Cardiac muscle cell (in vitro differentiated cells and primary cell): Measurements from ENCODE around the gene ACSS2. TPM values are rescaled to one million over a fixed set of nuclear protein-coding genes. Genes with fewer than 3 reads are reported as not detected.
"Not testable (repeated sequence)": the region's sequence is repeated elsewhere in the genome, so short reads cannot be mapped to it uniquely, and the experiment has no call there.

Experiments
- DNase-seq, 2 donors: peaks; one replicate each; pipeline versions ENCODE4 v3.0.0 to v3.0.0-alpha.2; 2010 to 2017; ENCODE audit warnings: low read depth in 1 of 2, low spot score in 1 of 2
- H3K27ac ChIP-seq: fragments of 200-600 bp; sonication (generic); 2 replicates; pipeline ENCODE4 v1.5.1; 2016
- H3K27me3 ChIP-seq: fragments of 200-600 bp; sonication (generic); 2 replicates; pipeline ENCODE4 v1.6.0; 2016; ENCODE audit warnings: control low read depth
- H3K36me3 ChIP-seq: fragments of 200-600 bp; sonication (generic); 2 replicates; pipeline ENCODE4 v1.5.1; 2016; ENCODE audit warnings: control low read depth
- H3K4me1 ChIP-seq: fragments of 200-600 bp; sonication (generic); 2 replicates; pipeline ENCODE4 v1.8.1; 2017; ENCODE audit warnings: low read depth, mild to moderate bottlenecking, mixed run types
- H3K4me3 ChIP-seq: fragments of 200-600 bp; sonication (generic); 2 replicates; pipeline ENCODE4 v1.5.1; 2016; ENCODE audit warnings: mild to moderate bottlenecking
- H3K9me3 ChIP-seq: fragments of 200-600 bp; sonication (generic); 2 replicates; pipeline ENCODE4 v1.5.1; 2017; ENCODE audit warnings: low read depth, mild to moderate bottlenecking, control low read depth
- CTCF ChIP-seq: IDR thresholded peaks from 2 replicates; pipeline ENCODE4 v1.5.1; 2012; ENCODE audit warnings: low read depth, mild to moderate bottlenecking, low read length
- polyA plus RNA-seq: library from polyadenylated mRNA; unstranded; fragments of >200 nt; fragmentation: Nextera tagmentation; extraction: Ambion mirVana; gene quantifications from 2 replicates; pipeline ENCODE4 v1.2.1, GENCODE V29; 2016
- total RNA-seq: library from RNA; depleted of rRNA; stranded (reverse); fragments of >200 nt; gene quantifications from 2 replicates; pipeline ENCODE4 v1.2.3, GENCODE V29; 2016

Gene ACSS2
- total and polyA plus RNA-seq, 2 experiments from 2014 or later, result 79.6 to 105 TPM

GRCh38 chr20:34875642-34876405 is 588 bp upstream of the ACSS2 start:
- H3K4me3 ChIP-seq, result peak overlapping the region; percentile 23
- peak; percentile 99 for DNase-seq
- no peak for TF ChIP-seq CTCF
- no peaks in the 10 kb centered on the region for H3K36me3 ChIP-seq
- no peaks in the 10 kb centered on the region for H3K9me3 ChIP-seq
- peak overlapping the region; percentile 75 for H3K27ac ChIP-seq
- peaks cover 3% of the 10 kb centered on the region for H3K4me1 ChIP-seq
- H3K27me3 ChIP-seq, result no peaks in the 10 kb centered on the region

- Histone ChIP-seq H3K9me3 (no peaks in the 10 kb centered on the region), H3K27ac (no peak overlapping the region), H3K36me3 (peaks cover 20% of the 10 kb centered on the region), H3K4me3 (no peak overlapping the region), H3K27me3 (no peaks in the 10 kb centered on the region), H3K4me1 (peaks cover 3% of the 10 kb centered on the region)
- no peak for DNase-seq
- no peak for TF ChIP-seq CTCF
These were observed 3.9 kb downstream of the ACSS2 start for GRCh38 chr20:34880215-34880850.

GRCh38 chr20:34880971-34881370 is 4.6 kb downstream of the ACSS2 start:
- H3K36me3 ChIP-seq, result peaks cover 24% of the 10 kb centered on the region
- not testable (repeated sequence) for H3K27me3 ChIP-seq, DNase-seq

GRCh38 chr20:34881689-34882088 is 5.3 kb downstream of the ACSS2 start:
- Histone ChIP-seq H3K9me3 (no peaks in the 10 kb centered on the region), H3K4me1 (peaks cover under 1% of the 10 kb centered on the region), H3K27me3 (no peaks in the 10 kb centered on the region), H3K27ac (no peak overlapping the region), H3K36me3 (peaks cover 24% of the 10 kb centered on the region), H3K4me3 (no peak overlapping the region)
- TF ChIP-seq CTCF, result no peak
- no peak for DNase-seq

More at GRCh38 chr20:34880971-34881370, 4.6 kb downstream of the ACSS2 start:
- not testable (repeated sequence) for H3K4me3 ChIP-seq, H3K4me1 ChIP-seq, H3K27ac ChIP-seq, H3K9me3 ChIP-seq

GRCh38 chr20:34883087-34883688 is 6.8 kb downstream of the ACSS2 start:
- peaks cover 24% of the 10 kb centered on the region for H3K36me3 ChIP-seq
- peaks cover 7% of the 10 kb centered on the region for H3K4me1 ChIP-seq
- no peaks in the 10 kb centered on the region for H3K9me3 ChIP-seq
- no peak for DNase-seq
- H3K27me3 ChIP-seq, result no peaks in the 10 kb centered on the region
- no peak overlapping the region for H3K27ac ChIP-seq
- H3K4me3 ChIP-seq, result no peak overlapping the region
- no peak for TF ChIP-seq CTCF

GRCh38 chr20:34883809-34884208 is 7.4 kb downstream of the ACSS2 start:
- H3K36me3 ChIP-seq, result peaks cover 24% of the 10 kb centered on the region
- DNase-seq, result no peak
- H3K9me3 ChIP-seq, result no peaks in the 10 kb centered on the region
- peaks cover 7% of the 10 kb centered on the region for H3K4me1 ChIP-seq
- TF ChIP-seq CTCF, result no peak
- no peaks in the 10 kb centered on the region for H3K27me3 ChIP-seq
- H3K27ac ChIP-seq, result no peak overlapping the region
- no peak overlapping the region for H3K4me3 ChIP-seq
